HG02588 (cell line): ENCODE data around the gene LIN37.

Experiments
- ATAC-seq: cut with Tn5 transposase; IDR thresholded peaks from one replicate; pipeline ENCODE4 v1.9.1; 2021; ENCODE audit warnings: mild to moderate bottlenecking, moderate library complexity; ENCODE audit not compliant: unreplicated experiment

Gene LIN37, protein sequence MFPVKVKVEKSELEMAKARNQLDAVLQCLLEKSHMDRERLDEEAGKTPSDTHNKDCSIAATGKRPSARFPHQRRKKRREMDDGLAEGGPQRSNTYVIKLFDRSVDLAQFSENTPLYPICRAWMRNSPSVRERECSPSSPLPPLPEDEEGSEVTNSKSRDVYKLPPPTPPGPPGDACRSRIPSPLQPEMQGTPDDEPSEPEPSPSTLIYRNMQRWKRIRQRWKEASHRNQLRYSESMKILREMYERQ

GRCh38 chr19:35748106-35749020 is at the start of gene LIN37:
TSS of gene LIN37 (plus strand) at chr19:35748576. CDS start at chr19:35748725, 149 bp downstream.
- ATAC-seq: peak; percentile 63

DNA sequence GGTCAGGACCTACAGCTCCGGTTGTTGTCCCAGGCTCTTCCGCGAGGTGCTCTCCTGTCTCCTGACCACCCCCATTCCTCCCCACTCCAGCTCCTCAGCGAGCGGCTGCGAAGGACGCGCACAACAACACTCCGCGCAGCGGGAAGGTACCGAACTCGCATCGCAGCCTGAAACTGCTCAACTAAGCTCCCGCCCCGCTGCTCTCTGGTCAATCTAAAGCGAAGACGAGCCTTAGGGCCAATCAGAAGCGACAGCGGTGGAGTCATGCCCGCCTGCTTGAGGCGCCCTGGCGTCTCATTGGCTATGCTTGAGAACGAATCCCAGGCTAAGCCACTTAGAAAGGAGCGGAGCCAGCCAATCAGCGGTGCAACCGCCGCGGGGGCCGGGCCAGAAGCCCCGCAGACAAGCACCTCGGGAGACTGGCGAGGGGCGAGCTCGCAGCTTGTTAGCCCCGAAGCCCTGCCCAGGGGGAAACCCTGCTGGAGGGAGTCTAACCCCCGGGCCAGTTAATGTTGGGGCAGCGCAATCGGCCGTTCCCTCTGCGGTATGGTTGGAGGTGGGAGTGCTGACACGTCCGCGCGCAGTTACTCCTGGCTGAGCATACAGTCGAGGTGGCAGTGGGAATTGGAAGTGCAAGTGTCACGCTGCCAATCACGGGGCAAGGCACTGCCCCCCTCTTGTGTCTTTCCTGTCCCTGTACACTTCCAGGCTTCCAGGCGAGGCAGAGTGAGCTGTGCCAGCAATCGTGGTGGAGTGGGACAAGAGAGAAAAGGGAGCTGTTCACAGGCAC is 46.0 kb upstream of the LIN37 start:
- peak; percentile 92 for ATAC-seq

DNA sequence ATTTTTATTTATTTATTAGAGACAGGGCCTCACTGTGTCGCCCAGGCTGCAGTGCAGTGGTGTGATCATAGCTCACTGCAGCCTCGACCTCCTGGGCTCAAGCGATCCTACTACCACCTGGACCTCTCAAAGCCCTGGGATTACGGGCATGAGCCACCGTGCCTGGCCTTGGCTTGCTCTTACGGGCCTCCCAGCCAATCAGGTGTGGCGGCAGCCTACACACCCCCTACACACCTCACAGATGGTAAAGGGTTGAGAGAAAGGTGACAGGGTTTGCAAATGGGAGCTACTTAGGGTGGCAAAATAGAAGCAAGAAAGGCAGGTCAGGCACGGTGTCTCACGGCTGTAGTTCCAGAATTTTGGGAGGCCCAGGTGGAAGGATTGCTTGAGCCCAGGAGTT is 45.0 kb upstream of the LIN37 start:
- no peak for ATAC-seq

GRCh38 chr19:35704218-35704617 is 44.2 kb upstream of the LIN37 start, which contains the start of gene ZBTB32:
TSS of gene ZBTB32 (plus strand) at chr19:35704558. CDS start at chr19:35714627, 10,069 bp downstream.
- ATAC-seq: no peak

DNA sequence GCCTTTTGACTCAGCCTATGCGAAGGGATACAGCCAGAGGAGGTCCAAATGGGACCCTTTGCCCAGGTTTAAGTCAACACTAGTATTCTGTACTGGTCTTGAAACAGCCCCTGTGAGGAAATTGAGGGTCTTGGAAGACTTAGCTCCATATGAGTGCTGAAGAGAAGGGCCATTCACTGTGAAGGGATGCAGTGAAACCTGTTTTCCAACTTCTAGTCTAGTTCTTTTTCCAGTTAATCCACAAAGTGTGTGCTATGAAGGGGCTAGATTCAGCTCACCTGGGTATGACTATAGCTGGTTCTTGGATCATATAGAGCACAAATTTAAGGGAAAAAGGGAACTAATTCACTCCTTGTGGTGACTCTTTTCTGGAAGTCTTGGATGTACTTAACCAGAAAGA is 40.0 kb upstream of the LIN37 start:
- no peak for ATAC-seq

- no peak for ATAC-seq
Measured at GRCh38 chr19:35710784-35711723, 37.3 kb upstream of the LIN37 start.

GRCh38 chr19:35712567-35713505 is 35.5 kb upstream of the LIN37 start:
- ATAC-seq: no peak

GRCh38 chr19:35713506-35713850 is 34.9 kb upstream of the LIN37 start:
- no peak for ATAC-seq

GRCh38 chr19:35713904-35714495 is 34.4 kb upstream of the LIN37 start:
- no peak for ATAC-seq

DNA sequence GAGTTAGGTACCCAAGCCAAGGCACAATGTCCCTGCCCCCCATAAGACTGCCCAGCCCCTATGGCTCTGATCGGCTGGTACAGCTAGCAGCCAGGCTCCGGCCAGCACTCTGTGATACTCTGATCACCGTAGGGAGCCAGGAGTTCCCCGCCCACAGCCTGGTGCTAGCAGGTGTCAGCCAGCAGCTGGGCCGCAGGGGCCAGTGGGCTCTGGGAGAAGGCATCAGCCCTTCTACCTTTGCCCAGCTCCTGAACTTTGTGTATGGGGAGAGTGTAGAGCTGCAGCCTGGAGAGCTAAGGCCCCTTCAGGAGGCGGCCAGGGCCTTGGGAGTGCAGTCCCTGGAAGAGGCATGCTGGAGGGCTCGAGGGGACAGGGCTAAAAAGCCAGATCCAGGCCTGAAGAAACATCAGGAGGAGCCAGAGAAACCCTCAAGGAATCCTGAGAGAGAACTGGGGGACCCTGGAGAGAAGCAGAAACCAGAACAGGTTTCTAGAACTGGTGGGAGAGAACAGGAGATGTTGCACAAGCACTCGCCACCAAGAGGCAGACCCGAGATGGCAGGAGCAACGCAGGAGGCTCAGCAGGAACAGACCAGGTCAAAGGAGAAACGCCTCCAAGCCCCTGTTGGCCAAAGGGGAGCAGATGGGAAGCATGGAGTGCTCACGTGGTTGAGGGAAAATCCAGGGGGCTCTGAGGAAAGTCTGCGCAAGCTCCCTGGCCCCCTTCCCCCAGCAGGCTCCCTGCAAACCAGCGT is 33.6 kb upstream of the LIN37 start:
- ATAC-seq: no peak

GRCh38 chr19:35715355-35715809 is 33.0 kb upstream of the LIN37 start:
- no peak for ATAC-seq

DNA sequence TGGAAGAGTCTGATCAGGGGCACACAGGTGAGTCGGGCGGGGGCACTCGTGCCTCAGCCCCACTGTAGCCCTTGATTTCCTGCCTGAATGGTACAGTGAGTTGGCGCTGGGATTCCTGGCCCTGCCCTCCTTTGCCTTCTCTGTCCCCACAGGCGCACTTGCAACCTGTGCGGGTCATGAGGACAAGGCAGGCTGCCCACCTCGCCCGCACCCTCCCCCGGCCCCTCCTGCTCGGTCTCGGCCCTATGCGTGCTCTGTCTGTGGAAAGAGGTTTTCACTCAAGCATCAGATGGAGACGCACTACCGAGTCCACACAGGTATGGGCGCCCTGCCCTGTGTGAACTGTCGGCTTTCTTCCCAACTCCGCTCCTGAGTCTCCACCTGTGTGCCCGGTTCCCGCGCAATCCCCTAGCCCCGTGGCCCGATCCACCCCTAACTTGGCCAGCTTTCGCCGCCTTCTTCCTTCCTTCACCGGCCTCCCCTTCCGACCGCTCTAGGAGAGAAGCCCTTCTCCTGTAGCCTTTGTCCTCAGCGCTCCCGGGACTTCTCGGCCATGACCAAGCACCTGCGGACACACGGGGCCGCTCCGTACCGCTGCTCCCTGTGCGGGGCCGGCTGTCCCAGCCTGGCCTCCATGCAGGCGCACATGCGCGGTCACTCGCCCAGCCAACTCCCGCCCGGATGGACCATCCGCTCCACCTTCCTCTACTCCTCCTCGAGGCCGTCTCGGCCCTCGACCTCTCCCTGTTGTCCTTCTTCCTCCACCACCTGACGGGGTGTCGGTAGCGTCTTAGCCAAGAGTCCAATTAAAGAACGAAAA is 32.2 kb upstream of the LIN37 start:
- no peak for ATAC-seq

DNA sequence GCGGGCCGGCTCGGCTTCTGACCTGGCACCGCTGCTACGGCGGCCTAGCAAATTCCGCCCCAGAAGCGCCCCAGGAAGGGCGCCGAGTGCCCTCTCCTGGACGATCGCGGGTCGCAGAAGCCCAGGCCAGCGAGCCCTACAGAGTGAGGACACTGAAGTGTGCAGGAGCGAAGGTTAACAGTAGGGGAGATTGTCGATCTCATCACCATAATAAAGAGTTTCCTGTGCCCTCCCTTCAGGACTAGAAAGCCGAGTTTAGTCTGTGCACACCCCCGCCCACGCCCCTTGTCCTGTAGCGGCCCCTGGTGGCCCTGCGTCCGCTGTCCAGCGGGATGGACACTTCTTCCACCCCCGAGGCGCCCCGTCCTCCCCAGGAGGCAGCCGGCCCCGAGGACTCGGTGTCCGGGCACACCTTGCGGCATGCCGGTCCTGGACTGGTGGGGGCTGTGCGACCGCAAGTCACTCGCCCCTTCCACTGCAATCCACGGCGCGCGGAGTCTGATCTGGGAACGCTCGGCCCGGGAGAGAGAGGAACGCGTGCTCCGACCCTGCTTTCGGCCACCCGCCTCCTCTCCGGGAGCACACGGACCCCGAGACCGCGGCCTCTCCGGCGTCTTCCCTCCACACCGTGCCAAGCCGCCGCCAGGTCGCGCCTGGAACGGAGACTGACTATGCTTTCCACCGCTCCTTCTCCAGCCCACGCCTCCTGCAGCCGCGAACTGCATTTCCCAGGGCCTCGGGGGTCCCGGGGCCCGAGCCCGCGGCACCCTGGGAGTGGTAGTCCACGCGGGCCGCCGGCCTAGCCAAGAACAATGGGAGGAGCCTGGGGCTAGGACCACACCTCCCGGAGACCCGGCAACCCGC is 31.3 kb upstream of the LIN37 start:
- peak; percentile 54 for ATAC-seq

DNA sequence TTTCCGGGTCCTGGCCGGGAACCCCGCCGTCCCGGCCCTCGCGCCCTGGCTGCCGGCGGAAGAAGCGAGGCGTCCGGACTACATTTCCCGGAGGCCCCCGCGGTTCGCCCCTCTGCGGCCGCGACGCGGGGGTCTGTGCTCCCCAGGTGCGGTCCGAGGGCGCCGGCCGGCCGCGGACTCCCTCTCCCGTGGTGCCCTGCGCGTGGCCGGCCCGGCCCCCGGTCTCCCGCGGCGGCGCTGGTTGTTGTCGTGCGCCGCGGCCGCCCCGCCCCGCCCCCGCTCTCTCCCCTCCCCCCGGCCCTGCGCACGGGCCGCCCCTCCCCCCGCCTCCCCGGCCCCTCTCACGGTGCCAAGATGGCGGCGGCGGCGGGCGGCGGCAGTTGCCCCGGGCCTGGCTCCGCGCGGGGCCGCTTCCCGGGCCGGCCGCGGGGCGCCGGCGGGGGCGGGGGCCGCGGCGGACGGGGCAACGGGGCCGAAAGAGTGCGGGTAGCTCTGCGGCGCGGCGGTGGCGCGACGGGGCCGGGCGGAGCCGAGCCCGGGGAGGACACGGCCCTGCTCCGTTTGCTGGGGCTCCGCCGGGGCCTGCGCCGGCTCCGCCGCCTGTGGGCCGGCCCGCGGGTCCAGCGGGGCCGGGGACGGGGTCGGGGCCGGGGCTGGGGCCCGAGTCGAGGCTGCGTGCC is 30.6 kb upstream of the LIN37 start, which contains the start of gene KMT2B:
Gene KMT2B (plus strand): TSS at position 339 of the 680 bp plus-strand sequence. CDS start 16 bp downstream, at position 355.
- ATAC-seq: peak; percentile 48

DNA sequence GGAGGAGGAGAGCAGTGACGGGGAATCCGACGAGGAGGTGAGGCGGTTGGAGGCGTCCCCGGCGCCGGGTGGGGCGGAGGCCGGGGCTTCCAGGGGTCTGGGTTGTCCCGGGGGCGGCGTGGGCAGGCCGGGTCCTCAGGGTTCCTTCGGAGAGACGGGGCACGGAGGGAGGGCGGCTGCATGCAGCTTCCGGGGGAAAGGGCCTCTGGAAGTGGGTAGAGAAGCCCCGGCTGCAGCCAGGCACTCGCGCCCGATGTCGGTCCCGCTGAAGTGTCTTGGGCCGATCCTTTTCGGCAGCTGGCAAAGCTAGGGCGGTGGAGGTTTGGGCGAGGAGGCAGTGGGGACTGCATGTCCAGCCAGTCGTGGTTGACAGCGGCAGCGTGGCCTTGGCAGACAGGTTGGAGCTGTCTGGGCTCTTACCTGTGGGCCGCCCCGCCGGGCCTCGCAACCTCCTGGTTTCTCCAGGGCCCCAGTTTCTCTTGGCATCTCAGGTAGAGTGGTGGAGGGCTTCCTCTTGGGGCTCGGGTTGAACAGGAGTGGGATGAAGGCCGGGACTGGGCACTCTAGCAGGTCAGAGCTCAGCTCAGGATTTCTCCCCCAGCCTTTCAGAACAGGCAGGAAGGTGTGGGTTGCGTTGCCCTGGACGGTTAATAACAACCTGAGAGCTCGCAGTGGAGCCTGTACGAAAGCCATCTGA is 29.9 kb upstream of the LIN37 start:
- no peak for ATAC-seq
